ENCODE results near the gene NTM. TPM values are rescaled to one million over a fixed set of nuclear protein-coding genes. Genes with fewer than 3 reads are reported as not detected.

NTM gene
- total and polyA plus RNA-seq, 2 donors from 2014 or later, result 0.92 to 10.3 TPM

DNA sequence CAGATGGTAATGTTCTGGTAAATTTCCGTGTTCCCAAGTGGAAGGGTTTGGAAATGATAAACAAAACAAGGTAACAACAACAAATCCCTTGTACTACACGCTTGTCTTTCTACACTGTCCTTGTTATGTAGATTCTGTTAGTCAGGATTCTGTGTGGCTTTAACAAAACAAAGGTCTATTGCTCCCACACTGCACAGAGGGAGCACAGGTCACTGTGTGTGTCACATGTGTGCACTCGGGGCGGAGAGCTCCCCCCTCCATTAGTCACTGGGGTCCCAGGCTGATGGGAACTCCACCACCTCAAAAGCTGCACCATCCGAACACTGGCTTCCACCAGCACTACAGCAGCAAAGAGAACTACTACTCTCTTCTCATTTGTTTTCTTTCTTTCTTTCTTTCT is 227.9 kb downstream of the NTM start:
- intact Hi-C loops (cut with DNase I), result no loop called here
- no peak for FAIRE-seq
- DNase-seq, result peak in 1 of 5 donors; percentile 7

GRCh38 chr11:131599285-131599684 is 228.9 kb downstream of the NTM start:
- Histone ChIP-seq H3K36me3 (ENCODE audit: control insufficient read depth in 2 of 3, insufficient read depth in 3 of 3, low read length in 3 of 3) (no peaks in the 10 kb centered on the region), H3K9ac (ENCODE audit: low read length in 3 of 3) (no peak overlapping the region), H3K9me3 (ENCODE audit: control insufficient read depth in 2 of 3, insufficient read depth in 1 of 3, low read length in 3 of 3) (peaks cover 0 to 2% (median 0%) of the 10 kb centered on the region in 3 donors), H3K4me1 (ENCODE audit: control insufficient read depth in 2 of 3, insufficient read depth in 2 of 3, low read depth in 1 of 3, low read length in 3 of 3) (no peaks in the 10 kb centered on the region), H3K27ac (ENCODE audit: low read depth in 2 of 2, low read length in 2 of 2) (no peak overlapping the region), H3K27me3 (ENCODE audit: control insufficient read depth, insufficient read depth, low read length) (no peaks in the 10 kb centered on the region), H3K4me3 (ENCODE audit: low read length in 3 of 3) (no peak overlapping the region)
- intact Hi-C loops (cut with DNase I), result no loop called here
- no peak for TF ChIP-seq CTCF (IDR thresholded peaks at IDR 0.05; ENCODE audit: borderline replicate concordance, extremely low read depth, insufficient read depth)
- DNase-seq (no peak), FAIRE-seq (no peak)

More for the DNA sequence above, 227.9 kb downstream of the NTM start:
- Histone ChIP-seq H3K4me1 (ENCODE audit: control insufficient read depth in 2 of 3, insufficient read depth in 2 of 3, low read depth in 1 of 3, low read length in 3 of 3) (no peaks in the 10 kb centered on the region), H3K27me3 (ENCODE audit: control insufficient read depth, insufficient read depth, low read length) (no peaks in the 10 kb centered on the region), H3K36me3 (ENCODE audit: control insufficient read depth in 2 of 3, insufficient read depth in 3 of 3, low read length in 3 of 3) (no peaks in the 10 kb centered on the region), H3K27ac (ENCODE audit: low read depth in 2 of 2, low read length in 2 of 2) (no peak overlapping the region), H3K4me3 (ENCODE audit: low read length in 3 of 3) (no peak overlapping the region), H3K9ac (ENCODE audit: low read length in 3 of 3) (no peak overlapping the region), H3K9me3 (ENCODE audit: control insufficient read depth in 2 of 3, insufficient read depth in 1 of 3, low read length in 3 of 3) (no peaks in the 10 kb centered on the region)
- TF ChIP-seq CTCF (IDR thresholded peaks at IDR 0.05; ENCODE audit: borderline replicate concordance, extremely low read depth, insufficient read depth), result no peak

DNA sequence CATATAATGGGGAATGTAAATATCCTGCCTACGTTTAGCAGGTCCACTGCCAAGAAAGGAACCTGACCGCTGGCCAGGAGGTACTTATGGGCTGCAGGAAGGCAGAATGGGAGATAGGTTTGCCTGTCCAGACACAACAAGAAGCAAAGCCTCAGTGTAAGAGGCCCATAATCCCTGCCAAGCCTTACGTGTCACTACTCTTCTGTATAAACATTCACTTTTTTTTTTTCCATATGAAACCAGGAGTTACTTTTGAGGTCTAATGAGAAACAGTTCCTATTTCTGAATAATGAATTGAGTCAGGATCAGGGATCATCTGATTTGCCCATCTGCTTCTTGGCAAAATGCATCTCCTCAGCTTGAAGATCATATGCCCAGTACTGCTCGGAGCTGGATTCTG is 230.2 kb downstream of the NTM start:
- intact Hi-C loops (cut with DNase I), result no loop called here
- no peak overlapping the region for H3K9ac ChIP-seq (ENCODE audit: low read length in 3 of 3)
- no peaks in the 10 kb centered on the region for H3K36me3 ChIP-seq (ENCODE audit: control insufficient read depth in 2 of 3, insufficient read depth in 3 of 3, low read length in 3 of 3)
- H3K27me3 ChIP-seq (ENCODE audit: control insufficient read depth, insufficient read depth, low read length), result no peaks in the 10 kb centered on the region
- no peak for TF ChIP-seq CTCF (IDR thresholded peaks at IDR 0.05; ENCODE audit: borderline replicate concordance, extremely low read depth, insufficient read depth)
- no peak for FAIRE-seq
- no peaks in the 10 kb centered on the region for H3K4me1 ChIP-seq (ENCODE audit: control insufficient read depth in 2 of 3, insufficient read depth in 2 of 3, low read depth in 1 of 3, low read length in 3 of 3)
- H3K4me3 ChIP-seq (ENCODE audit: low read length in 3 of 3), result no peak overlapping the region
- no peak overlapping the region for H3K27ac ChIP-seq (ENCODE audit: low read depth in 2 of 2, low read length in 2 of 2)
- DNase-seq, result no peak
- peaks cover 0 to 2% (median 0%) of the 10 kb centered on the region in 3 donors for H3K9me3 ChIP-seq (ENCODE audit: control insufficient read depth in 2 of 3, insufficient read depth in 1 of 3, low read length in 3 of 3)

DNA sequence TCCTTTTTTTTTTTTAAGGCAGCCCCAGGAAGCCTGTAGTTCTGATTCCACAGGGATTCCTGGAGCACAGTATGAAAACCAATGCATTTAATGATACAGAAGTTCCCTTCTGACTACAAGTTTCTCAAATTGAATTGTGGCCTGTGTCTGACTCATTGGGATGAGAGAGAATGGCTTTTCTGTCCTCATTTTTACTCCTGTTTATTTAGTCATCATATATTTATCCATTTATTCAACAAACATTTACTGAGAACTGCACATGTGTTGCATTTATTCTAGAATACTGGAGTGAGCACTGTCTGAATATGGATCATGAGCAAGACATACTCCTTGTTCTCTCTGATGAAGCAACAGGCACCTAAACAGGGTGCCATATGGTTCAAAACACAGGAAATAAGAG is 231.2 kb downstream of the NTM start:
- no peak for FAIRE-seq
- no peak for DNase-seq
- H3K4me3 ChIP-seq (ENCODE audit: low read length in 3 of 3), result no peak overlapping the region

More for the DNA sequence above, 231.2 kb downstream of the NTM start:
- Histone ChIP-seq H3K27me3 (ENCODE audit: control insufficient read depth, insufficient read depth, low read length) (no peaks in the 10 kb centered on the region), H3K9me3 (ENCODE audit: control insufficient read depth in 2 of 3, insufficient read depth in 1 of 3, low read length in 3 of 3) (peaks cover 0 to 2% (median 0%) of the 10 kb centered on the region in 3 donors), H3K9ac (ENCODE audit: low read length in 3 of 3) (no peak overlapping the region), H3K27ac (ENCODE audit: low read depth in 2 of 2, low read length in 2 of 2) (no peak overlapping the region), H3K4me1 (ENCODE audit: control insufficient read depth in 2 of 3, insufficient read depth in 2 of 3, low read depth in 1 of 3, low read length in 3 of 3) (no peaks in the 10 kb centered on the region), H3K36me3 (ENCODE audit: control insufficient read depth in 2 of 3, insufficient read depth in 3 of 3, low read length in 3 of 3) (no peaks in the 10 kb centered on the region)
- no peak for TF ChIP-seq CTCF (IDR thresholded peaks at IDR 0.05; ENCODE audit: borderline replicate concordance, extremely low read depth, insufficient read depth)
- intact Hi-C loops (cut with DNase I), result no loop called here
